CD4-positive, alpha-beta T cell (primary cell): ENCODE data around the gene COL1A1. TPM values are rescaled to one million over a fixed set of nuclear protein-coding genes. Genes with fewer than 3 reads are reported as not detected.

Source experiments
- ATAC-seq: fragments of 200-7000 bp; cut with Tn5 transposase; one replicate; pipeline ENCODE4 v1.10.0; 2022; ENCODE audit warnings: mild to moderate bottlenecking; ENCODE audit not compliant: poor library complexity
- CTCF ChIA-PET: fragments of 350-600 bp; sonication (Branson Sonifier 250); formaldehyde crosslinking; loops from one replicate; lab custom pipeline; 2021; ENCODE audit warnings: antibody characterized with exemption, inconsistent platforms; lab: Charles Lee
- POLR2A ChIA-PET: fragments of 350-600 bp; sonication (Branson Sonifier 250); formaldehyde crosslinking; loops from one replicate; lab custom pipeline; 2021; ENCODE audit warnings: antibody characterized with exemption, inconsistent platforms; lab: Charles Lee
- DNase-seq, 14 experiments: peaks; one replicate each; pipeline ENCODE4 v3.0.0-alpha.2; 2013 to 2020; ENCODE audit warnings: mixed read lengths in 2 of 14
- H3K27ac ChIP-seq, 2 donors: one replicate each; pipeline versions ENCODE4 v1.5.1 to v1.7.0; 2013; ENCODE audit warnings: low read length in 2 of 2, low read depth in 1 of 2, mild to moderate bottlenecking in 1 of 2
- H3K27me3 ChIP-seq, 2 experiments: 1 replicate in 1 of 2; 2 replicates in 1 of 2; pipeline versions ENCODE4 v1.6.1 to v1.7.0; 2013; ENCODE audit warnings: low read length in 2 of 2, control low read depth in 1 of 2, mild to moderate bottlenecking in 1 of 2, moderate library complexity in 1 of 2; ENCODE audit not compliant: insufficient read depth in 2 of 2, control insufficient read depth in 1 of 2
- H3K36me3 ChIP-seq: one replicate; pipeline ENCODE4 v1.6.1; 2013; ENCODE audit warnings: low read length, control low read depth; ENCODE audit not compliant: insufficient read depth
- H3K4me1 ChIP-seq: one replicate; pipeline ENCODE4 v1.6.1; 2013; ENCODE audit warnings: low read length, control low read depth; ENCODE audit not compliant: insufficient read depth
- H3K4me3 ChIP-seq: one replicate; pipeline ENCODE4 v1.5.1; 2013; ENCODE audit warnings: mild to moderate bottlenecking, low read length, moderate library complexity
- H3K9me3 ChIP-seq, 2 experiments: 1 replicate in 1 of 2; 2 replicates in 1 of 2; pipeline versions ENCODE4 v1.6.1 to v1.7.0; 2013; ENCODE audit warnings: low read length in 2 of 2, mild to moderate bottlenecking in 2 of 2, control low read depth in 1 of 2, moderate library complexity in 1 of 2; ENCODE audit not compliant: control insufficient read depth in 1 of 2, insufficient read depth in 1 of 2
- H3K27ac Mint-ChIP-seq: one replicate; pipeline ENCODE4 v1.8.0; 2020; ENCODE audit warnings: mixed read lengths
- H3K27me3 Mint-ChIP-seq: one replicate; pipeline ENCODE4 v1.8.0; 2021; ENCODE audit warnings: mixed read lengths
- H3K36me3 Mint-ChIP-seq: one replicate; pipeline ENCODE4 v1.8.0; 2021; ENCODE audit warnings: low read depth, mixed read lengths
- H3K4me1 Mint-ChIP-seq: one replicate; pipeline ENCODE4 v1.8.0; 2021; ENCODE audit warnings: low read depth, mixed read lengths
- H3K4me3 Mint-ChIP-seq: one replicate; pipeline ENCODE4 v1.8.0; 2020; ENCODE audit warnings: mild to moderate bottlenecking, mixed read lengths
- H3K9me3 Mint-ChIP-seq: one replicate; pipeline ENCODE4 v1.8.0; 2020; ENCODE audit warnings: mixed read lengths
- CTCF ChIP-seq: fragments of 200-600 bp; IDR thresholded peaks from one replicate; pipeline ENCODE4 v1.8.0; 2022; ENCODE audit warnings: antibody characterized with exemption, mild to moderate bottlenecking
- intact Hi-C, 2 experiments: fragments of 100-400 bp; cut with DNase I in 1 of 2; cut with micrococcal nuclease in 1 of 2; formaldehyde crosslinking; loops; one replicate each; pipeline versions ENCODE4 v1.15.1 to v1.9.0; 2023 to 2025; cut with DNase I, micrococcal nuclease
- total RNA-seq, 174 experiments: library from RNA in 2 of 174; stranded (reverse) in 2 of 174; gene quantifications; one replicate each; pipeline ENCODE4 v1.2.3 and lab custom pipeline; 2021 to 2026

Gene COL1A1
- total RNA-seq, 2 experiments from 2014 or later = 10.0 to 11.4 TPM

GRCh38 chr17:50175035-50175807 is 26.2 kb downstream of the COL1A1 start:
- no peaks in the 10 kb centered on the region for H3K9me3 ChIP-seq
- H3K27me3 ChIP-seq = no peaks in the 10 kb centered on the region
- Mint-ChIP-seq H3K4me1 (peaks cover 11% of the 10 kb centered on the region), H3K36me3 (no peaks in the 10 kb centered on the region), H3K27me3 (no peaks in the 10 kb centered on the region), H3K27ac (no peak overlapping the region), H3K9me3 (no peaks in the 10 kb centered on the region), H3K4me3 (no peak overlapping the region)
- no peak overlapping the region for H3K27ac ChIP-seq
- peaks cover 11% of the 10 kb centered on the region for H3K4me1 ChIP-seq
- no peak for TF ChIP-seq CTCF
- DNase-seq (no peak), ATAC-seq (no peak)
- intact Hi-C loops = loop anchor here in 1 of 2 experiments (5.0 kb wide), 1 partner anchor 33 kb away; no protein-coding TSS in a partner anchor
- CTCF ChIA-PET = interaction anchor here (1.5 kb wide), 1 partner anchor 25 kb away, joined by 3 read pairs; no protein-coding TSS in a partner anchor
- POLR2A ChIA-PET = no interaction called here
- no peaks in the 10 kb centered on the region for H3K36me3 ChIP-seq
- H3K4me3 ChIP-seq = no peak overlapping the region

GRCh38 chr17:50174444-50174843 is 27.0 kb downstream of the COL1A1 start:
- no peaks in the 10 kb centered on the region for H3K36me3 ChIP-seq
- TF ChIP-seq CTCF = no peak
- intact Hi-C loops = no loop called here
- no peak overlapping the region for H3K27ac ChIP-seq
- peaks cover 13% of the 10 kb centered on the region for H3K4me1 ChIP-seq
- no peak for ATAC-seq
- Mint-ChIP-seq H3K9me3 (no peaks in the 10 kb centered on the region), H3K36me3 (no peaks in the 10 kb centered on the region), H3K27me3 (no peaks in the 10 kb centered on the region), H3K4me3 (no peak overlapping the region), H3K4me1 (peaks cover 13% of the 10 kb centered on the region), H3K27ac (no peak overlapping the region)
- H3K4me3 ChIP-seq = no peak overlapping the region
- H3K9me3 ChIP-seq = no peaks in the 10 kb centered on the region
- DNase-seq = no peak
- H3K27me3 ChIP-seq = no peaks in the 10 kb centered on the region
- ChIA-PET CTCF (interaction anchor here (1.2 to 1.5 kb wide), 2 partner anchors 13 to 26 kb away, joined by 3 read pairs; no protein-coding TSS in a partner anchor), POLR2A (no interaction called here)

- H3K27ac ChIP-seq = no peak overlapping the region
- no peaks in the 10 kb centered on the region for H3K36me3 ChIP-seq
- H3K9me3 ChIP-seq = no peaks in the 10 kb centered on the region
- ATAC-seq = no peak
- Mint-ChIP-seq H3K4me3 (no peak overlapping the region), H3K9me3 (no peaks in the 10 kb centered on the region), H3K27ac (no peak overlapping the region), H3K4me1 (peaks cover 18% of the 10 kb centered on the region), H3K27me3 (no peaks in the 10 kb centered on the region), H3K36me3 (no peaks in the 10 kb centered on the region)
- no peak for DNase-seq
- ChIA-PET POLR2A (no interaction called here), CTCF (interaction anchor here (1.2 kb wide), 1 partner anchor 12 kb away, joined by 3 read pairs; no protein-coding TSS in a partner anchor)
- no peak overlapping the region for H3K4me3 ChIP-seq
- no peaks in the 10 kb centered on the region for H3K27me3 ChIP-seq
- H3K4me1 ChIP-seq = peaks cover 22% of the 10 kb centered on the region
- TF ChIP-seq CTCF = no peak
- intact Hi-C loops = no loop called here
Observed at GRCh38 chr17:50173335-50173941, 28.0 kb downstream of the COL1A1 start.
